Adrenal gland (tissue), 5 donors: ENCODE data around the gene ABCG1.

Source experiments
- CTCF ChIP-seq, 6 experiments: fragments of 450-650 bp in 4 of 6; fragments of 200-600 bp in 2 of 6; sonication (generic) in 1 of 6; IDR thresholded peaks; 1 replicate in 5 of 6; 2 replicates in 1 of 6; pipeline versions ENCODE4 v1.5.1 to v1.8.0; 2016 to 2021; ENCODE audit warnings: antibody characterized with exemption in 6 of 6, mild to moderate bottlenecking in 2 of 6, moderate library complexity in 1 of 6
- POLR2A ChIP-seq, 2 donors: fragments of 450-650 bp; IDR thresholded peaks; one replicate each; pipeline ENCODE4 v1.6.1; 2017; ENCODE audit warnings: antibody characterized with exemption in 2 of 2, mild to moderate bottlenecking in 2 of 2, moderate library complexity in 1 of 2
- donor health status: DM: no; HTN: no; CAD: no.

DNA sequence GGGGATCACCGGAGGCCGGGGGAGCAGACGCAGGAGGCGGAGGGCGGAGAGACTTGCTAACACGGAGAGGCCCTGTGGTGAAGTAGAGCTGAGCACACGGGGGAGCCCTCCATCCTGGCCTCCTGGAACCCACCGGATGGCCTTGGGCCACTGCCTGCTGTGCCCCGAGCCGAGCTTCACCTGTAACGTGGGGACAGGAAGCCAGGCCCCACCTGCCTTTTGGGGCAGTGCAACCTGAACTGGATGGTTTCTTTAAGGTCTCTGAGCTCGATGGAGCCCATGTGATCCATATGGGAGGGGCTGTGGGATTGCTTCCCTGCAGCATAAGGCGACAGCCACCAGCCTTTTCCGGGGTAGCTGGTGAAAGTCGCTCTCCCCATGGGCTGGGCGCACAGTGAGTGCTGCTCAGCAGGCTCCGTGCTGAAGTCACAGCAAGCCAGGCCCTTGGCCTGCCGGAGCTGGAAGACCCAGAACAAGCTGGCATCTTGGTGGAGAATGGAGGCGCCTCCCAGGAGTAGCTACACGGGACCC, 60.5 kb downstream of the ABCG1 start:
- TF ChIP-seq CTCF (IDR thresholded peaks at IDR 0.05), result no peak
- TF ChIP-seq POLR2A (IDR thresholded peaks at IDR 0.05), result no peak
